ENCODE data around the gene NAALADL2.

Gene NAALADL2

GRCh38 chr3:175573226-175573625 is 714.1 kb downstream of the NAALADL2 start:
- H3K4me3 ChIP-seq (replicated peaks; ENCODE audit: low read depth, low read length) = no peak overlapping the region
- TF ChIP-seq, protein P1, sequence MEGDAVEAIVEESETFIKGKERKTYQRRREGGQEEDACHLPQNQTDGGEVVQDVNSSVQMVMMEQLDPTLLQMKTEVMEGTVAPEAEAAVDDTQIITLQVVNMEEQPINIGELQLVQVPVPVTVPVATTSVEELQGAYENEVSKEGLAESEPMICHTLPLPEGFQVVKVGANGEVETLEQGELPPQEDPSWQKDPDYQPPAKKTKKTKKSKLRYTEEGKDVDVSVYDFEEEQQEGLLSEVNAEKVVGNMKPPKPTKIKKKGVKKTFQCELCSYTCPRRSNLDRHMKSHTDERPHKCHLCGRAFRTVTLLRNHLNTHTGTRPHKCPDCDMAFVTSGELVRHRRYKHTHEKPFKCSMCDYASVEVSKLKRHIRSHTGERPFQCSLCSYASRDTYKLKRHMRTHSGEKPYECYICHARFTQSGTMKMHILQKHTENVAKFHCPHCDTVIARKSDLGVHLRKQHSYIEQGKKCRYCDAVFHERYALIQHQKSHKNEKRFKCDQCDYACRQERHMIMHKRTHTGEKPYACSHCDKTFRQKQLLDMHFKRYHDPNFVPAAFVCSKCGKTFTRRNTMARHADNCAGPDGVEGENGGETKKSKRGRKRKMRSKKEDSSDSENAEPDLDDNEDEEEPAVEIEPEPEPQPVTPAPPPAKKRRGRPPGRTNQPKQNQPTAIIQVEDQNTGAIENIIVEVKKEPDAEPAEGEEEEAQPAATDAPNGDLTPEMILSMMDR (IDR thresholded peaks at IDR 0.05; ENCODE audit: low read length, missing control alignments) = no peak
- DNase-seq (ENCODE audit: low read depth) = no peak

GRCh38 chr3:175580318-175580717 is 721.2 kb downstream of the NAALADL2 start:
- no peak overlapping the region for H3K4me3 ChIP-seq (replicated peaks; ENCODE audit: low read depth, low read length)
- no peak for DNase-seq (ENCODE audit: low read depth)
- TF ChIP-seq, protein P1 (IDR thresholded peaks at IDR 0.05; ENCODE audit: low read length, missing control alignments) = no peak

DNA sequence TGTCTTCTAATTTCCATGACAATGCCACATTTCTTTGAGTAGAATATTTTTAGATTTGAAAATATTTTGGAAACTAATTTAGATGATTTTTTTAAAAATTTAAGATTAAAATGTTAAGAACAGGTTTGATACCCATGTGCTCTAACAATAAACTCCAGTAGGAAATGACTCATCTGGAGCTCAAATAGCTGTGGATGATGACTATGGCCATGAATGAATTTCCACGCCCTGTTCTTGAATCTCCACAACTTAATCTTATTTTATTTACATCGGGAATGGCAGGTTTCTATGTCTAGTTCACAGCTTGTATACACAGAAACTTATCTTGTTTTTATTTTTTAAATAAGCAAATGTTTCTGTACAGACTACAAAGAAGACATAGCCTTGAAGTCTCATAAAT is 726.8 kb downstream of the NAALADL2 start:
- DNase-seq (ENCODE audit: low read depth) = peak; percentile 53
- H3K4me3 ChIP-seq (replicated peaks; ENCODE audit: low read depth, low read length) = no peak overlapping the region
- TF ChIP-seq, protein P1 (IDR thresholded peaks at IDR 0.05; ENCODE audit: low read length, missing control alignments) = no peak

GRCh38 chr3:175590745-175591144 is 731.6 kb downstream of the NAALADL2 start:
- DNase-seq (ENCODE audit: low read depth) = no peak
- no peak overlapping the region for H3K4me3 ChIP-seq (replicated peaks; ENCODE audit: low read depth, low read length)
- TF ChIP-seq, protein P1 (IDR thresholded peaks at IDR 0.05; ENCODE audit: low read length, missing control alignments) = no peak

GRCh38 chr3:175591375-175591774 is 732.2 kb downstream of the NAALADL2 start:
- H3K4me3 ChIP-seq (replicated peaks; ENCODE audit: low read depth, low read length) = no peak overlapping the region
- TF ChIP-seq, protein P1 (IDR thresholded peaks at IDR 0.05; ENCODE audit: low read length, missing control alignments) = no peak
- DNase-seq (ENCODE audit: low read depth) = no peak

- TF ChIP-seq, protein P1 (IDR thresholded peaks at IDR 0.05; ENCODE audit: low read length, missing control alignments) = no peak
- no peak overlapping the region for H3K4me3 ChIP-seq (replicated peaks; ENCODE audit: low read depth, low read length)
- no peak for DNase-seq (ENCODE audit: low read depth)
These were observed 734.2 kb downstream of the NAALADL2 start for GRCh38 chr3:175593331-175593730.

DNA sequence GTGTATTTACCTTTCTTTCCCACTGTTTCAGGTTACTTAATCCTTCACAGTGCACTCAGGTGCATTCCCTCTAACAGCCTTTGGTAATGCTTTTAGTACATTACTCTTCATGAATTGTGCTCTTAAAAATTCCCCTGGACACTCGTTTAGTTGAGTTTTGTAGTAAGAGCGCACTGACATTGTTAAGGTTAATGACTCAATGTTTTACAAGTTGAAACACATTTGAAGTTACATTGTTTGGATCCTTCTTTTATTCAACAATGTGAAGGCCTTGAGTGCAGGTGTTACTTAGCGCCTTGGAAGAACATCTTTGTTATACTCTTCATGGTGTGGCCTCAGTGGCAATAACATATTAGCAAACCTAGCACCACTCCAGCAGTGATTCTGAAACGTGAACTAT is 739.6 kb downstream of the NAALADL2 start:
- TF ChIP-seq, protein P1 (IDR thresholded peaks at IDR 0.05; ENCODE audit: low read length, missing control alignments) = no peak
- H3K4me3 ChIP-seq (replicated peaks; ENCODE audit: low read depth, low read length) = no peak overlapping the region
- DNase-seq (ENCODE audit: low read depth) = no peak
